Measurements from ENCODE around the gene RAP1GAP. TPM values are rescaled to one million over a fixed set of nuclear protein-coding genes. Genes with fewer than 3 reads are reported as not detected.

Gene RAP1GAP
- total and polyA plus RNA-seq, 9 of the 15 experiments (the other 6 are each of a cell fraction or from before 2014, with no cell fraction given): 0.29 to 30.2 (median 19.2) TPM

GRCh38 chr1:21587602-21587953, 81.6 kb downstream of the RAP1GAP start:
- no peak overlapping the region for H2AFZ ChIP-seq (ENCODE audit: low read depth, low read length)
- no peaks in the 10 kb centered on the region; the same call in 1 of the 2 replicates for H4K20me1 ChIP-seq (replicated peaks; ENCODE audit: control insufficient read depth, insufficient read depth, low read length)
- TF ChIP-seq POU5F1 (IDR thresholded peaks at IDR 0.05; ENCODE audit: borderline replicate concordance, low read depth, low read length, partially characterized antibody) (no peak), ZNF592 (IDR thresholded peaks at IDR 0.05) (no peak), MYBL2 (IDR thresholded peaks at IDR 0.05; ENCODE audit: low read depth) (no peak), MYBL2 (CRISPR knock-in tag; IDR thresholded peaks at IDR 0.05; ENCODE audit: borderline replicate concordance) (peak; percentile 70; the same call in 1 of the 2 replicates), NCOR1 (IDR thresholded peaks at IDR 0.05) (no peak), HEY1 (CRISPR knock-in tag; IDR thresholded peaks at IDR 0.05; ENCODE audit: borderline replicate concordance) (no peak), ARNT (IDR thresholded peaks at IDR 0.05) (no peak), ZNF282 (CRISPR knock-in tag; IDR thresholded peaks at IDR 0.05) (peak; percentile 46; the same call in 1 of the 2 replicates), SNRNP70 (optimal IDR thresholded peaks at IDR 0.05; ENCODE audit: low read depth, low read length) (no peak), ZNF347 (CRISPR knock-in tag; IDR thresholded peaks at IDR 0.05; ENCODE audit: low read depth) (no peak), ZNF124 (CRISPR knock-in tag; IDR thresholded peaks at IDR 0.05) (0 out of 2 replicates have a peak, but pooled peaks have one; percentile 36), ZNF121 (CRISPR knock-in tag; conservative IDR thresholded peaks at IDR 0.05) (0 out of 2 replicates have a peak, but pooled peaks have one; percentile 14), CAMTA2 (CRISPR knock-in tag; conservative IDR thresholded peaks at IDR 0.05) (no peak)
- WGBS (ENCODE audit: insufficient coverage, low coverage, missing lambda C conversion rate): 44% methylated on average over 5 of the region's 5 CpGs
- ATAC-seq (no peak), DNase-seq (ENCODE audit: extremely low read depth in 1 of 4, low spot score in 3 of 4) (no peak), FAIRE-seq (no peak)
- H3K9ac ChIP-seq (ENCODE audit: insufficient read depth in 1 of 2, low read depth in 2 of 2, low read length in 2 of 2): peak overlapping the region in 1 of 2 experiments; percentile 50; a peak in 1 of 4 replicates
- H3K36me3 ChIP-seq (ENCODE audit: control insufficient read depth, insufficient read depth, low read length): no peaks in the 10 kb centered on the region
- ChIA-PET CTCF (ENCODE audit: low intra/inter-chr PET ratio) (no interaction called here), POLR2A (interaction anchor here (0.5 to 1.7 kb wide), 2 partner anchors 9 to 11 kb away, joined by 4 read pairs; no protein-coding TSS in a partner anchor)
- no peak overlapping the region for H3K4me3 ChIP-seq
- no peak overlapping the region for H3K27ac ChIP-seq (ENCODE audit: extremely low read depth, low read depth, low read length)
- intact Hi-C loops (cut with micrococcal nuclease) (no loop called here), in situ Hi-C loops (cut with MboI) (loop anchor here (5.0 kb wide), 1 partner anchor 75 kb away; no protein-coding TSS in a partner anchor)
- BruUV-seq (replicated peaks): no TSS peak
- H3K9me3 ChIP-seq (replicated peaks; ENCODE audit: control insufficient read depth, insufficient read depth, low read depth, low read length): no peaks in the 10 kb centered on the region
- H3K4me1 ChIP-seq (replicated peaks in 1 of 2; ENCODE audit: control insufficient read depth in 2 of 2, insufficient read depth in 2 of 2, low read length in 2 of 2): peaks cover 21 to 36% of the 10 kb centered on the region in 2 experiments; a peak in 4 of 5 replicates
- H3K4me2 ChIP-seq (ENCODE audit: insufficient read depth, low read length): no peak overlapping the region
- no peaks in the 10 kb centered on the region for H3K9me1 ChIP-seq (ENCODE audit: control insufficient read depth, insufficient read depth, low read length)
- peaks cover 10 to 37% of the 10 kb centered on the region in 2 experiments for H3K27me3 ChIP-seq (ENCODE audit: control insufficient read depth in 2 of 2, insufficient read depth in 2 of 2, low read length in 2 of 2)
- H3K79me2 ChIP-seq (ENCODE audit: control insufficient read depth, insufficient read depth, low read length): no peaks in the 10 kb centered on the region

All from K562 (cell line).